ENCODE measurements around the gene AUP1. TPM values are rescaled to one million over a fixed set of nuclear protein-coding genes. Genes with fewer than 3 reads are reported as not detected.

The AUP1 gene
- total RNA-seq, 5 donors from 2014 or later (not counting 1 experiment from before 2014, with no cell fraction given): 144 to 167 (median 149) TPM

DNA sequence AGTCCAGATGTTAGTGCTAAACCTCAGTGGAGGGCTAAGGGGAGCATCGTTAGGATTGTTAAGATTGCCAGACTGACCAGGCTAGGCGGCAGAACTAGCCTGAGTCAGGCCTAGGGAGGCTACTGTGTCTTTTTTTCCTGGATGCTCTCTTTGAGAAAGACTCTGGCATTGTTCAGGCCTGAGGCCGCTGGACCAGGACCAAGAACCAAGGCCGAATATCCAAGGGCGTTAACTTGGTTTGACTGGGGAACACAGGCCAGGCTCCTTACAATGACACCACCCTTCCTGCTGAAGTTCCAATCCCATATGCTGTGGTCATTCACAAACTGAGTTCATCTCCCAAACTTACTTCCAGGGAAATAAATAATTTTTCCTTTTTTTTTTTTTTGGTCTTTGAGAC lies 10.8 kb upstream of the AUP1 start:
- no peak overlapping the region for H3K27ac Mint-ChIP-seq
- Histone ChIP-seq H3K36me3 (ENCODE audit: control insufficient read depth in 2 of 2, extremely low read depth in 1 of 2, insufficient read depth in 1 of 2, low read length in 1 of 2) (no peaks in the 10 kb centered on the region), H3K4me3 (ENCODE audit: control insufficient read depth in 1 of 2, extremely low read depth in 1 of 2, low read length in 1 of 2) (no peak overlapping the region), H3K27me3 (replicated peaks in 1 of 2; ENCODE audit: control insufficient read depth in 2 of 2, extremely low read depth in 1 of 2, insufficient read depth in 2 of 2, low read length in 1 of 2) (peaks cover 0 to 48% of the 10 kb centered on the region in 2 experiments), H3K4me1 (ENCODE audit: control insufficient read depth in 1 of 2, extremely low read depth in 1 of 2, insufficient read depth in 2 of 2, low read length in 2 of 2) (no peaks in the 10 kb centered on the region), H3K27ac (ENCODE audit: low read length) (no peak overlapping the region), H3K9me3 (no peaks in the 10 kb centered on the region)
- no peaks in the 10 kb centered on the region for H3K36me3 Mint-ChIP-seq
- no peak overlapping the region for H3K4me3 Mint-ChIP-seq
- DNase-seq (no peak), ATAC-seq (replicated peaks in 1 of 4) (no peak)
- H3K4me1 Mint-ChIP-seq: no peaks in the 10 kb centered on the region
- H3K27me3 Mint-ChIP-seq: peaks cover 29 to 46% of the 10 kb centered on the region in 2 donors
- no peaks in the 10 kb centered on the region for H3K9me3 Mint-ChIP-seq
- CTCF ChIA-PET: no interaction called here
- POLR2A ChIA-PET: no interaction called here
- 80% methylated on average over 5 of the region's 5 CpGs for WGBS (ENCODE audit: insufficient coverage)

- Histone ChIP-seq H3K4me3 (ENCODE audit: control insufficient read depth in 1 of 2, extremely low read depth in 1 of 2, low read length in 1 of 2) (no peak overlapping the region), H3K9me3 (no peaks in the 10 kb centered on the region), H3K27me3 (replicated peaks in 1 of 2; ENCODE audit: control insufficient read depth in 2 of 2, extremely low read depth in 1 of 2, insufficient read depth in 2 of 2, low read length in 1 of 2) (peaks cover 0 to 48% of the 10 kb centered on the region in 2 experiments), H3K36me3 (ENCODE audit: control insufficient read depth in 2 of 2, extremely low read depth in 1 of 2, insufficient read depth in 1 of 2, low read length in 1 of 2) (no peaks in the 10 kb centered on the region), H3K27ac (ENCODE audit: low read length) (no peak overlapping the region), H3K4me1 (ENCODE audit: control insufficient read depth in 1 of 2, extremely low read depth in 1 of 2, insufficient read depth in 2 of 2, low read length in 2 of 2) (no peaks in the 10 kb centered on the region)
- DNase-seq (no peak), ATAC-seq (replicated peaks in 1 of 4) (no peak)
- Mint-ChIP-seq H3K27ac (peak overlapping the region in 1 of 2 donors; percentile 43), H3K4me1 (no peaks in the 10 kb centered on the region), H3K27me3 (peaks cover 25 to 46% of the 10 kb centered on the region in 2 donors), H3K9me3 (no peaks in the 10 kb centered on the region), H3K4me3 (no peak overlapping the region), H3K36me3 (no peaks in the 10 kb centered on the region)
- ChIA-PET POLR2A (interaction anchor here in 1 of 2 donors (0.9 kb wide), 1 partner anchor 17 kb away, joined by 3 read pairs; no protein-coding TSS in a partner anchor), CTCF (no interaction called here)
- WGBS (ENCODE audit: insufficient coverage): 32% methylated on average over 6 of the region's 7 CpGs
These were observed 9.4 kb upstream of the AUP1 start for GRCh38 chr2:74538881-74539339.

DNA sequence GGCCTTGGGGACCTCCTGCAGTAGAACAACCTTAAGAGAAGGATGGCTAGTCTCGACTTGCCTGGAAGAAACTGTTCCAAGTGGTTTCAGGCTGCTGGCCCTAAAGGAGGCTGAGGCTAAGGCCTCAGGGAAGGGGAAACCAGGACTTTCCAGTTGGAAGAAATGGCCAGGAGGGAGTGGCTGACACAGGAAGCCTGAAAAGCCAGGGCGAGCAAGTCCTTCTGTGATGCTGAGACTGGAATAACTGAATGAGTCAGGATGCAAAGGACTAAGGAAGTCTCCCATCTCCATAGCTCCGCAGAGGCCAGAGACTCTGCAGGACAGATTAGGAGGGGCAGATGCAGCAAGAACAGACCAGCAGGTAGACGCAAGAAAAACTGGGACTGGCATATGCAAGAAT lies 7.6 kb upstream of the AUP1 start:
- H3K4me1 ChIP-seq (ENCODE audit: control insufficient read depth in 1 of 2, extremely low read depth in 1 of 2, insufficient read depth in 2 of 2, low read length in 2 of 2): no peaks in the 10 kb centered on the region
- Mint-ChIP-seq H3K27ac (no peak overlapping the region), H3K27me3 (peaks cover 14 to 33% of the 10 kb centered on the region in 2 donors), H3K4me1 (peaks cover 4 to 5% (median 4%) of the 10 kb centered on the region in 3 donors), H3K36me3 (peaks cover 10% of the 10 kb centered on the region), H3K4me3 (no peak overlapping the region), H3K9me3 (no peaks in the 10 kb centered on the region)
- DNase-seq (no peak), ATAC-seq (replicated peaks in 1 of 4) (no peak)
- ChIA-PET POLR2A (no interaction called here), CTCF (no interaction called here)
- H3K36me3 ChIP-seq (ENCODE audit: control insufficient read depth in 2 of 2, extremely low read depth in 1 of 2, insufficient read depth in 1 of 2, low read length in 1 of 2): peaks cover 0 to 13% of the 10 kb centered on the region in 2 donors
- peaks cover 0 to 36% of the 10 kb centered on the region in 2 experiments for H3K27me3 ChIP-seq (replicated peaks in 1 of 2; ENCODE audit: control insufficient read depth in 2 of 2, extremely low read depth in 1 of 2, insufficient read depth in 2 of 2, low read length in 1 of 2)
- H3K4me3 ChIP-seq (ENCODE audit: control insufficient read depth in 1 of 2, extremely low read depth in 1 of 2, low read length in 1 of 2): no peak overlapping the region
- H3K27ac ChIP-seq (ENCODE audit: low read length): no peak overlapping the region
- WGBS (ENCODE audit: insufficient coverage): 95% methylated on average over 2 of the region's 4 CpGs
- H3K9me3 ChIP-seq: no peaks in the 10 kb centered on the region

GRCh38 chr2:74536166-74536950 lies 6.9 kb upstream of the AUP1 start:
- ChIA-PET CTCF (interaction anchor here in 1 of 2 donors (0.6 kb wide), 1 partner anchor 52 kb away, joined by 3 read pairs; no protein-coding TSS in a partner anchor), POLR2A (no interaction called here)
- H3K27ac Mint-ChIP-seq: no peak overlapping the region
- peaks cover 11 to 13% (median 12%) of the 10 kb centered on the region in 3 donors for H3K4me1 Mint-ChIP-seq
- H3K27me3 ChIP-seq (replicated peaks in 1 of 2; ENCODE audit: control insufficient read depth in 2 of 2, extremely low read depth in 1 of 2, insufficient read depth in 2 of 2, low read length in 1 of 2): peaks cover 0 to 32% of the 10 kb centered on the region in 2 experiments
- H3K27me3 Mint-ChIP-seq: peaks cover 12 to 31% of the 10 kb centered on the region in 2 donors
- H3K4me3 Mint-ChIP-seq: no peak overlapping the region
- peaks cover 4 to 5% of the 10 kb centered on the region in 2 experiments for H3K4me1 ChIP-seq (ENCODE audit: control insufficient read depth in 1 of 2, extremely low read depth in 1 of 2, insufficient read depth in 2 of 2, low read length in 2 of 2)
- no peak overlapping the region for H3K27ac ChIP-seq (ENCODE audit: low read length)
- H3K9me3 Mint-ChIP-seq: no peaks in the 10 kb centered on the region
- DNase-seq: no peak
- WGBS (ENCODE audit: insufficient coverage): 86% methylated on average over 12 of the region's 23 CpGs
- no peak overlapping the region for H3K4me3 ChIP-seq (ENCODE audit: control insufficient read depth in 1 of 2, extremely low read depth in 1 of 2, low read length in 1 of 2)
- no peak for ATAC-seq (replicated peaks in 1 of 4)
- H3K36me3 Mint-ChIP-seq: peaks cover 13% of the 10 kb centered on the region
- H3K36me3 ChIP-seq (ENCODE audit: control insufficient read depth in 2 of 2, extremely low read depth in 1 of 2, insufficient read depth in 1 of 2, low read length in 1 of 2): peaks cover 0 to 13% of the 10 kb centered on the region in 2 donors
- H3K9me3 ChIP-seq: no peaks in the 10 kb centered on the region

GRCh38 chr2:74535440-74535965 lies 6.0 kb upstream of the AUP1 start:
- peaks cover 8 to 27% of the 10 kb centered on the region in 2 donors for H3K27me3 Mint-ChIP-seq
- Histone ChIP-seq H3K27ac (ENCODE audit: low read length) (no peak overlapping the region), H3K27me3 (replicated peaks in 1 of 2; ENCODE audit: control insufficient read depth in 2 of 2, extremely low read depth in 1 of 2, insufficient read depth in 2 of 2, low read length in 1 of 2) (peaks cover 0 to 30% of the 10 kb centered on the region in 2 experiments), H3K4me3 (ENCODE audit: control insufficient read depth in 1 of 2, extremely low read depth in 1 of 2, low read length in 1 of 2) (no peak overlapping the region), H3K4me1 (ENCODE audit: control insufficient read depth in 1 of 2, extremely low read depth in 1 of 2, insufficient read depth in 2 of 2, low read length in 2 of 2) (peaks cover 10 to 13% of the 10 kb centered on the region in 2 experiments), H3K9me3 (no peaks in the 10 kb centered on the region), H3K36me3 (ENCODE audit: control insufficient read depth in 2 of 2, extremely low read depth in 1 of 2, insufficient read depth in 1 of 2, low read length in 1 of 2) (peaks cover 0 to 13% of the 10 kb centered on the region in 2 donors)
- no peak overlapping the region for H3K27ac Mint-ChIP-seq
- ChIA-PET POLR2A (no interaction called here), CTCF (interaction anchor here (0.6 kb wide), 2 partner anchors 51 to 334 kb away, joined by 3 read pairs; no protein-coding TSS in a partner anchor)
- H3K36me3 Mint-ChIP-seq: peaks cover 16% of the 10 kb centered on the region
- no peak for ATAC-seq (replicated peaks in 1 of 4)
- DNase-seq: no peak
- H3K9me3 Mint-ChIP-seq: no peaks in the 10 kb centered on the region
- H3K4me1 Mint-ChIP-seq: peaks cover 20 to 22% (median 20%) of the 10 kb centered on the region in 3 donors
- no peak overlapping the region for H3K4me3 Mint-ChIP-seq
- 85% methylated on average over 8 of the region's 10 CpGs for WGBS (ENCODE audit: insufficient coverage)

GRCh38 chr2:74534411-74534810 lies 4.9 kb upstream of the AUP1 start:
- Mint-ChIP-seq H3K36me3 (peaks cover 16% of the 10 kb centered on the region), H3K9me3 (no peaks in the 10 kb centered on the region), H3K27ac (no peak overlapping the region), H3K27me3 (peaks cover 5 to 22% of the 10 kb centered on the region in 2 donors), H3K4me3 (no peak overlapping the region), H3K4me1 (peaks cover 21 to 22% (median 21%) of the 10 kb centered on the region in 3 donors)
- ATAC-seq (replicated peaks in 1 of 4) (no peak), DNase-seq (no peak)
- peaks cover 0 to 20% of the 10 kb centered on the region in 2 experiments for H3K27me3 ChIP-seq (replicated peaks in 1 of 2; ENCODE audit: control insufficient read depth in 2 of 2, extremely low read depth in 1 of 2, insufficient read depth in 2 of 2, low read length in 1 of 2)
- H3K4me3 ChIP-seq (ENCODE audit: control insufficient read depth in 1 of 2, extremely low read depth in 1 of 2, low read length in 1 of 2): no peak overlapping the region
- POLR2A ChIA-PET: no interaction called here
- peaks cover 0 to 13% of the 10 kb centered on the region in 2 donors for H3K36me3 ChIP-seq (ENCODE audit: control insufficient read depth in 2 of 2, extremely low read depth in 1 of 2, insufficient read depth in 1 of 2, low read length in 1 of 2)
- CTCF ChIA-PET: no interaction called here
- H3K27ac ChIP-seq (ENCODE audit: low read length): no peak overlapping the region
- peaks cover 10 to 16% of the 10 kb centered on the region in 2 experiments for H3K4me1 ChIP-seq (ENCODE audit: control insufficient read depth in 1 of 2, extremely low read depth in 1 of 2, insufficient read depth in 2 of 2, low read length in 2 of 2)
- 89% methylated on average over 9 of the region's 12 CpGs for WGBS (ENCODE audit: insufficient coverage)
- H3K9me3 ChIP-seq: no peaks in the 10 kb centered on the region
